Midbrain (tissue), 1 donor: ENCODE data around the gene BDKRB2.
"Not testable (repeated sequence)": the region's sequence is repeated elsewhere in the genome, so short reads cannot be mapped to it uniquely, and the experiment has no call there.

ENCODE experiments used
- DNase-seq: peaks from one replicate; lab custom pipeline; 2025; lab: John Stamatoyannopoulos, UW

Gene BDKRB2

GRCh38 chr14:96225213-96225612 is 20.6 kb downstream of the BDKRB2 start:
- no peak for DNase-seq

- no peak for DNase-seq
These were observed 21.1 kb downstream of the BDKRB2 start for GRCh38 chr14:96225745-96226151.

- no peak for DNase-seq
These were observed 22.8 kb downstream of the BDKRB2 start for GRCh38 chr14:96227428-96227827.

GRCh38 chr14:96229315-96229714 is 24.7 kb downstream of the BDKRB2 start:
- no peak for DNase-seq

- no peak for DNase-seq
These were observed 26.4 kb downstream of the BDKRB2 start for GRCh38 chr14:96231056-96231455.

GRCh38 chr14:96231526-96232130 is 27.0 kb downstream of the BDKRB2 start:
- DNase-seq, result no peak

GRCh38 chr14:96232506-96232905 is 27.9 kb downstream of the BDKRB2 start:
- DNase-seq, result no peak

GRCh38 chr14:96233661-96234060 is 29.0 kb downstream of the BDKRB2 start:
- DNase-seq, result no peak

GRCh38 chr14:96235426-96235825 is 30.8 kb downstream of the BDKRB2 start:
- DNase-seq, result no peak

GRCh38 chr14:96237641-96238040 is 33.0 kb downstream of the BDKRB2 start:
- DNase-seq, result no peak

- DNase-seq, result no peak
These were observed 34.1 kb downstream of the BDKRB2 start for GRCh38 chr14:96238676-96239265.

GRCh38 chr14:96239711-96240141 is 35.1 kb downstream of the BDKRB2 start:
- no peak for DNase-seq

- no peak for DNase-seq
These were observed 36.0 kb downstream of the BDKRB2 start for GRCh38 chr14:96240641-96241040.

- DNase-seq, result no peak
These were observed 37.5 kb downstream of the BDKRB2 start for GRCh38 chr14:96242126-96242525.

GRCh38 chr14:96243785-96244184 is 39.1 kb downstream of the BDKRB2 start:
- no peak for DNase-seq

GRCh38 chr14:96245074-96245473 is 40.4 kb downstream of the BDKRB2 start:
- DNase-seq, result not testable (repeated sequence)

- DNase-seq, result no peak
These were observed 41.3 kb downstream of the BDKRB2 start for GRCh38 chr14:96245710-96246538.

- no peak for DNase-seq
These were observed 41.9 kb downstream of the BDKRB2 start for GRCh38 chr14:96246539-96246847.

- DNase-seq, result no peak
These were observed 42.4 kb downstream of the BDKRB2 start for GRCh38 chr14:96247031-96247430.

GRCh38 chr14:96249029-96249428 is 44.4 kb downstream of the BDKRB2 start:
- no peak for DNase-seq

GRCh38 chr14:96250485-96250884 is 45.8 kb downstream of the BDKRB2 start:
- DNase-seq, result no peak

- DNase-seq, result no peak
These were observed 47.1 kb downstream of the BDKRB2 start for GRCh38 chr14:96251656-96252155.
